PC-3 (cell line): Measurements from ENCODE around the gene STIM1. TPM values are rescaled to one million over a fixed set of nuclear protein-coding genes. Genes with fewer than 3 reads are reported as not detected.

Experiments
- ATAC-seq: fragments of 200-7000 bp; cut with Tn5 transposase; 2 replicates; pipeline ENCODE4 v1.9.1; 2020; ENCODE audit warnings: mild to moderate bottlenecking, moderate library complexity
- BruUV-seq: library from RNA; stranded (reverse); fragments of 400-500 nt; replicated peaks from 2 replicates; lab custom pipeline; 2021; lab: Mats Ljungman, UMichigan
- CTCF ChIA-PET: fragments of 300-600 bp; sonication (Branson Sonifier 250); formaldehyde crosslinking; loops from one replicate; lab custom pipeline; 2022; ENCODE audit warnings: antibody characterized with exemption; lab: Charles Lee
- POLR2A ChIA-PET: fragments of 300-600 bp; sonication (Branson Sonifier 250); formaldehyde crosslinking; loops from one replicate; lab custom pipeline; 2022; ENCODE audit warnings: antibody characterized with exemption; ENCODE audit not compliant: unreplicated experiment; lab: Charles Lee
- DNase-seq: peaks from one replicate; pipeline ENCODE4 v3.0.0-alpha.2; 2015
- H2AFZ ChIP-seq: fragments of 300-600 bp; sonication (generic); 2 replicates; pipeline ENCODE4 v1.6.0; 2016; ENCODE audit warnings: antibody characterized with exemption, low read length
- H3F3A ChIP-seq: fragments of 300-600 bp; sonication (generic); one replicate; pipeline ENCODE4 v1.6.0; 2017; ENCODE audit warnings: antibody characterized with exemption, low read length, control low read depth, mild to moderate bottlenecking; ENCODE audit not compliant: unreplicated experiment
- H3K27ac ChIP-seq: fragments of 300-600 bp; sonication (generic); 2 replicates; pipeline ENCODE4 v1.5.1; 2016; ENCODE audit warnings: mild to moderate bottlenecking, low read length
- H3K27me3 ChIP-seq: fragments of 300-600 bp; sonication (generic); 2 replicates; pipeline ENCODE4 v1.6.1; 2016; ENCODE audit warnings: low read length, mixed read lengths
- H3K36me3 ChIP-seq: fragments of 300-600 bp; sonication (generic); 2 replicates; pipeline ENCODE4 v1.6.1; 2016; ENCODE audit warnings: low read depth, mixed run types, low read length, mixed read lengths
- H3K4me1 ChIP-seq: fragments of 300-600 bp; sonication (generic); 2 replicates; pipeline ENCODE4 v1.5.1; 2016; ENCODE audit warnings: low read length; ENCODE audit not compliant: insufficient read depth
- H3K4me2 ChIP-seq: fragments of 300-600 bp; sonication (generic); 2 replicates; pipeline ENCODE4 v1.6.0; 2016; ENCODE audit warnings: low read length
- H3K4me3 ChIP-seq: fragments of 300-600 bp; sonication (generic); 2 replicates; pipeline ENCODE4 v1.5.1; 2016; ENCODE audit warnings: mild to moderate bottlenecking, low read length, mixed read lengths
- H3K79me2 ChIP-seq: fragments of 300-600 bp; sonication (generic); 2 replicates; pipeline ENCODE4 v1.6.1; 2017; ENCODE audit warnings: low read length, mixed read lengths
- H3K9ac ChIP-seq: fragments of 300-600 bp; sonication (generic); 2 replicates; pipeline ENCODE4 v1.6.0; 2016; ENCODE audit warnings: mild to moderate bottlenecking, low read length
- H3K9me2 ChIP-seq: fragments of 300-600 bp; sonication (generic); replicated peaks from 2 replicates; pipeline ENCODE4 v1.6.1; 2016; ENCODE audit warnings: mixed run types, low read length, mixed read lengths
- H3K9me3 ChIP-seq: fragments of 300-600 bp; sonication (generic); 2 replicates; pipeline ENCODE4 v1.6.1; 2016; ENCODE audit warnings: low read length, mixed read lengths
- H4K20me1 ChIP-seq: fragments of 300-600 bp; sonication (generic); 2 replicates; pipeline ENCODE4 v1.6.1; 2016; ENCODE audit warnings: low read length, mixed read lengths
- EZH2 ChIP-seq: fragments of 300-600 bp; sonication (generic); IDR thresholded peaks from one replicate; pipeline ENCODE4 v1.6.1; 2017; ENCODE audit warnings: antibody characterized with exemption, mild to moderate bottlenecking, low read length; ENCODE audit not compliant: unreplicated experiment
- EZH2phosphoT487 ChIP-seq: fragments of 300-600 bp; sonication (generic); IDR thresholded peaks from 2 replicates; pipeline ENCODE4 v1.6.1; 2018; ENCODE audit warnings: mild to moderate bottlenecking, antibody characterized with exemption, low read length, borderline replicate concordance
- intact Hi-C: fragments of 100-400 bp; cut with micrococcal nuclease; formaldehyde crosslinking; loops from 2 replicates; pipeline ENCODE4 v1.9.0; 2023
- total RNA-seq: library from RNA; depleted of rRNA; stranded (reverse); fragments of >200 nt; gene quantifications from 2 replicates; pipeline ENCODE4 v1.2.3, GENCODE V29; 2014
- TF ChIP-seq, protein P1 (sequence below): fragments of 300-600 bp; sonication (generic); conservative IDR thresholded peaks from 2 replicates; pipeline ENCODE4 v1.5.1; 2017; ENCODE audit warnings: antibody characterized with exemption, low read depth, mild to moderate bottlenecking, low read length

The STIM1 gene
- total RNA-seq, 1 experiment from 2014 or later: 22.8 TPM

- ChIA-PET CTCF (no interaction called here), POLR2A (no interaction called here)
Observed at GRCh38 chr11:3962406-3962840, 107.0 kb downstream of the STIM1 start.

GRCh38 chr11:3964056-3964455 lies 108.6 kb downstream of the STIM1 start:
- Histone ChIP-seq H3K79me2 (no peaks in the 10 kb centered on the region), H4K20me1 (no peaks in the 10 kb centered on the region), H3K4me1 (peaks cover 9% of the 10 kb centered on the region; the same call in 1 of the 2 replicates), H3K36me3 (no peaks in the 10 kb centered on the region), H3K4me2 (no peak overlapping the region), H3K9ac (no peak overlapping the region), H3K9me3 (no peaks in the 10 kb centered on the region), H3K27ac (no peak overlapping the region), H3K4me3 (no peak overlapping the region), H2AFZ (no peak overlapping the region), H3K9me2 (no peaks in the 10 kb centered on the region), H3K27me3 (no peaks in the 10 kb centered on the region), H3F3A (no peaks in the 10 kb centered on the region)
- TF ChIP-seq, protein P1, sequence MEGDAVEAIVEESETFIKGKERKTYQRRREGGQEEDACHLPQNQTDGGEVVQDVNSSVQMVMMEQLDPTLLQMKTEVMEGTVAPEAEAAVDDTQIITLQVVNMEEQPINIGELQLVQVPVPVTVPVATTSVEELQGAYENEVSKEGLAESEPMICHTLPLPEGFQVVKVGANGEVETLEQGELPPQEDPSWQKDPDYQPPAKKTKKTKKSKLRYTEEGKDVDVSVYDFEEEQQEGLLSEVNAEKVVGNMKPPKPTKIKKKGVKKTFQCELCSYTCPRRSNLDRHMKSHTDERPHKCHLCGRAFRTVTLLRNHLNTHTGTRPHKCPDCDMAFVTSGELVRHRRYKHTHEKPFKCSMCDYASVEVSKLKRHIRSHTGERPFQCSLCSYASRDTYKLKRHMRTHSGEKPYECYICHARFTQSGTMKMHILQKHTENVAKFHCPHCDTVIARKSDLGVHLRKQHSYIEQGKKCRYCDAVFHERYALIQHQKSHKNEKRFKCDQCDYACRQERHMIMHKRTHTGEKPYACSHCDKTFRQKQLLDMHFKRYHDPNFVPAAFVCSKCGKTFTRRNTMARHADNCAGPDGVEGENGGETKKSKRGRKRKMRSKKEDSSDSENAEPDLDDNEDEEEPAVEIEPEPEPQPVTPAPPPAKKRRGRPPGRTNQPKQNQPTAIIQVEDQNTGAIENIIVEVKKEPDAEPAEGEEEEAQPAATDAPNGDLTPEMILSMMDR: no peak
- TF ChIP-seq EZH2phosphoT487 (no peak), EZH2 (no peak)
- POLR2A ChIA-PET: no interaction called here
- CTCF ChIA-PET: no interaction called here
- ATAC-seq (no peak), DNase-seq (no peak)
- intact Hi-C loops: no loop called here
- BruUV-seq: no TSS peak

More at GRCh38 chr11:3962406-3962840, 107.0 kb downstream of the STIM1 start:
- H3K36me3 ChIP-seq: no peaks in the 10 kb centered on the region
- no peak overlapping the region for H3K4me3 ChIP-seq
- H3K27ac ChIP-seq: no peak overlapping the region
- no peaks in the 10 kb centered on the region for H4K20me1 ChIP-seq
- H3K9ac ChIP-seq: no peak overlapping the region
- no peak overlapping the region for H3K4me2 ChIP-seq
- TF ChIP-seq EZH2phosphoT487 (no peak), EZH2 (no peak)
- TF ChIP-seq, protein P1: no peak
- H3K4me1 ChIP-seq: peaks cover 13% of the 10 kb centered on the region; the same call in 1 of the 2 replicates
- DNase-seq (no peak), ATAC-seq (no peak)
- no peaks in the 10 kb centered on the region for H3K27me3 ChIP-seq
- BruUV-seq: no TSS peak
- no peak overlapping the region for H2AFZ ChIP-seq
- no peaks in the 10 kb centered on the region for H3K9me3 ChIP-seq
- intact Hi-C loops: no loop called here
- no peaks in the 10 kb centered on the region for H3K9me2 ChIP-seq
- no peaks in the 10 kb centered on the region for H3F3A ChIP-seq
- no peaks in the 10 kb centered on the region for H3K79me2 ChIP-seq

GRCh38 chr11:3964935-3965604 lies 109.6 kb downstream of the STIM1 start:
- no TSS peak for BruUV-seq
- CTCF ChIA-PET: no interaction called here
- no peaks in the 10 kb centered on the region for H3K9me2 ChIP-seq
- no peaks in the 10 kb centered on the region for H3K4me1 ChIP-seq
- no peak overlapping the region for H3K4me2 ChIP-seq
- H3K9ac ChIP-seq: no peak overlapping the region
- H3K36me3 ChIP-seq: no peaks in the 10 kb centered on the region
- H3K4me3 ChIP-seq: no peak overlapping the region
- H3K79me2 ChIP-seq: no peaks in the 10 kb centered on the region
- ATAC-seq: no peak
- H3F3A ChIP-seq: no peaks in the 10 kb centered on the region
- POLR2A ChIA-PET: no interaction called here
- intact Hi-C loops: no loop called here
- H3K27me3 ChIP-seq: no peaks in the 10 kb centered on the region
- no peak overlapping the region for H2AFZ ChIP-seq
- no peak overlapping the region for H3K27ac ChIP-seq
- DNase-seq: no peak
- H3K9me3 ChIP-seq: no peaks in the 10 kb centered on the region
- H4K20me1 ChIP-seq: no peaks in the 10 kb centered on the region
- TF ChIP-seq, protein P1: no peak
- TF ChIP-seq EZH2phosphoT487: no peak
- TF ChIP-seq EZH2: no peak
